Activated CD4-positive, alpha-beta T cell treated with anti-CD3 and anti-CD28 coated beads, Interleukin-10, Interleukin-2, amounts not matched to agents 100 ng/mL and 50 ng/mL, durations not matched to agents 16 hours and 8 hours (primary cell): Measurements from ENCODE around the gene BCAS1.
A peak's percentile ranks its signal among the peaks of the same experiment; 100 is the strongest.

Experiments used
- DNase-seq: peaks from one replicate; pipeline ENCODE4 v3.0.0-alpha.2; 2020

BCAS1 gene

GRCh38 chr20:53921443-53921973 is 148.9 kb downstream of the BCAS1 start:
- DNase-seq: no peak

- no peak for DNase-seq
These were observed 149.6 kb downstream of the BCAS1 start for GRCh38 chr20:53920647-53921245.

GRCh38 chr20:53919886-53920285 is 150.5 kb downstream of the BCAS1 start:
- DNase-seq: no peak

GRCh38 chr20:53918949-53919361 is 151.4 kb downstream of the BCAS1 start:
- no peak for DNase-seq

- DNase-seq: no peak
These were observed 152.4 kb downstream of the BCAS1 start for GRCh38 chr20:53918020-53918311.

- DNase-seq: peak; percentile 64
These were observed 153.0 kb downstream of the BCAS1 start for GRCh38 chr20:53917145-53918019.

- DNase-seq: no peak
These were observed 154.3 kb downstream of the BCAS1 start for GRCh38 chr20:53916173-53916512.

GRCh38 chr20:53915446-53916172 is 154.8 kb downstream of the BCAS1 start:
- peak; percentile 97 for DNase-seq

- DNase-seq: no peak
These were observed 155.5 kb downstream of the BCAS1 start for GRCh38 chr20:53914781-53915445.

- no peak for DNase-seq
These were observed 156.2 kb downstream of the BCAS1 start for GRCh38 chr20:53914091-53914780.

- DNase-seq: no peak
These were observed 159.1 kb downstream of the BCAS1 start for GRCh38 chr20:53911301-53911700.

- no peak for DNase-seq
These were observed 159.9 kb downstream of the BCAS1 start for GRCh38 chr20:53910351-53911002.

- DNase-seq: no peak
These were observed 162.2 kb downstream of the BCAS1 start for GRCh38 chr20:53907968-53908751.

GRCh38 chr20:53905820-53906191 is 164.6 kb downstream of the BCAS1 start:
- no peak for DNase-seq

GRCh38 chr20:53905019-53905819 is 165.2 kb downstream of the BCAS1 start:
- DNase-seq: no peak

- no peak for DNase-seq
These were observed 166.1 kb downstream of the BCAS1 start for GRCh38 chr20:53904261-53904660.

- DNase-seq: peak; percentile 65
These were observed 166.8 kb downstream of the BCAS1 start for GRCh38 chr20:53903652-53903987.

GRCh38 chr20:53902968-53903651 is 167.3 kb downstream of the BCAS1 start:
- no peak for DNase-seq

- no peak for DNase-seq
These were observed 168.8 kb downstream of the BCAS1 start for GRCh38 chr20:53901497-53902096.
